Cardiac fibroblast (primary cell): Measurements from ENCODE around the gene A2M.

Experiments
- DNase-seq, 2 donors: peaks; one replicate each; pipeline versions ENCODE4 v3.0.0 to v3.0.0-alpha.2; 2010; ENCODE audit warnings: low read depth in 2 of 2
- H3K4me3 ChIP-seq, 2 donors: replicated peaks in 1 of 2; 1 replicate in 1 of 2; 2 replicates in 1 of 2; pipeline ENCODE4 v1.5.1; 2011; ENCODE audit warnings: low read depth in 2 of 2, low read length in 2 of 2, mild to moderate bottlenecking in 2 of 2, moderate library complexity in 1 of 2
- TF ChIP-seq, protein P1 (sequence below): IDR thresholded peaks from one replicate; pipeline ENCODE4 v1.5.1; 2011; ENCODE audit warnings: low read depth, mild to moderate bottlenecking, low read length, inconsistent platforms

The A2M gene

DNA sequence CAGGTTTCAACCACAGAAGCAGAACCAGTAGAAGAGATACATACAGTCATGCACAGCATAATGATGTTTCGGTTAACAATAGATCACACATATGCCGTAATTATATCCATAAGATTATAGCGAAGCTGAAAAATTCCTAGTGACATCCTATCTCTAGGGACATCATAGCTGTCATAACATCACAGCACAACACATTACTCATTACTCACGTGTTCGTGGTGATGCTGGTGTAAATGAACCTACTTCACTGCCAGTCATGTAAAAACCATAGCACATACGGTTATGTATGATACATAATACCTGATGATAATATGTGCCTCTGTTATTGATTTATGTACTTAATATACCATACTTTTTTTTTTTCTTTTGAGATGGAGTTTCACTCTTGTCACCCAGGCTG is 81.6 kb downstream of the A2M start:
- no peak for DNase-seq
- TF ChIP-seq, protein P1, sequence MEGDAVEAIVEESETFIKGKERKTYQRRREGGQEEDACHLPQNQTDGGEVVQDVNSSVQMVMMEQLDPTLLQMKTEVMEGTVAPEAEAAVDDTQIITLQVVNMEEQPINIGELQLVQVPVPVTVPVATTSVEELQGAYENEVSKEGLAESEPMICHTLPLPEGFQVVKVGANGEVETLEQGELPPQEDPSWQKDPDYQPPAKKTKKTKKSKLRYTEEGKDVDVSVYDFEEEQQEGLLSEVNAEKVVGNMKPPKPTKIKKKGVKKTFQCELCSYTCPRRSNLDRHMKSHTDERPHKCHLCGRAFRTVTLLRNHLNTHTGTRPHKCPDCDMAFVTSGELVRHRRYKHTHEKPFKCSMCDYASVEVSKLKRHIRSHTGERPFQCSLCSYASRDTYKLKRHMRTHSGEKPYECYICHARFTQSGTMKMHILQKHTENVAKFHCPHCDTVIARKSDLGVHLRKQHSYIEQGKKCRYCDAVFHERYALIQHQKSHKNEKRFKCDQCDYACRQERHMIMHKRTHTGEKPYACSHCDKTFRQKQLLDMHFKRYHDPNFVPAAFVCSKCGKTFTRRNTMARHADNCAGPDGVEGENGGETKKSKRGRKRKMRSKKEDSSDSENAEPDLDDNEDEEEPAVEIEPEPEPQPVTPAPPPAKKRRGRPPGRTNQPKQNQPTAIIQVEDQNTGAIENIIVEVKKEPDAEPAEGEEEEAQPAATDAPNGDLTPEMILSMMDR = no peak
- no peak overlapping the region for H3K4me3 ChIP-seq

GRCh38 chr12:9033265-9033887 is 82.3 kb downstream of the A2M start:
- no peak overlapping the region for H3K4me3 ChIP-seq
- no peak for DNase-seq
- TF ChIP-seq, protein P1 = no peak

- TF ChIP-seq, protein P1 = no peak
- no peak for DNase-seq
Observed at GRCh38 chr12:9032202-9032964, 83.3 kb downstream of the A2M start.

DNA sequence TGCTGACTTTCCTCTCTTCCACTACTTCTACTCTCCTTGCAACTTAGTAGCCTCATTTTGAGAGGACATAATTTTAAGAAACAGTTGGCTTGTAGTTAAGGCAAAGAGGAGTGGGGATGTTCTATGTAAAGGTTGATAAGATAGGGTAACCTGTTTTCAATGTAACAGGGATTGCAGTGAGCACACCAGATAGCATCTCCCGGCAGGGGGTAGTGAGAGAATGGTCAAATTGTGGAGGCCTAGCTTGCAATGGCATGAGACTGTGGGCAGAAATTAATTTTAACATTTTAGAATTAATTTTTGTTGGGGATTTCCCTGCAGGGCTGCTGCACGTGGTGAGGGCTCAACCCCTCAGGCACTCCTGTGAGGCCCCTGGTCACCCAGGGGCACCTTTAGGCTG is 84.9 kb downstream of the A2M start:
- no peak overlapping the region for H3K4me3 ChIP-seq
- TF ChIP-seq, protein P1 = no peak
- no peak for DNase-seq

More at GRCh38 chr12:9032202-9032964, 83.3 kb downstream of the A2M start:
- no peak overlapping the region for H3K4me3 ChIP-seq

GRCh38 chr12:9027161-9028059 is 88.3 kb downstream of the A2M start:
- DNase-seq = no peak
- H3K4me3 ChIP-seq = no peak overlapping the region
- TF ChIP-seq, protein P1 = no peak

GRCh38 chr12:9024512-9024911 is 91.2 kb downstream of the A2M start:
- DNase-seq = no peak
- TF ChIP-seq, protein P1 = no peak
- H3K4me3 ChIP-seq = no peak overlapping the region
